GM21737 (cell line): ENCODE measurements around the gene FRAS1.
"Not testable (repeated sequence)": the region's sequence is repeated elsewhere in the genome, so short reads cannot be mapped to it uniquely, and the experiment has no call there.

Source experiments
- ATAC-seq: cut with Tn5 transposase; IDR thresholded peaks from one replicate; pipeline ENCODE4 v1.9.1; 2021; ENCODE audit warnings: mild to moderate bottlenecking, moderate library complexity; ENCODE audit not compliant: unreplicated experiment

FRAS1 gene

GRCh38 chr4:78099058-78099457, 41.9 kb downstream of the FRAS1 start:
- no peak for ATAC-seq

- ATAC-seq = no peak
Measured at GRCh38 chr4:78100060-78100459, 42.9 kb downstream of the FRAS1 start.

- no peak for ATAC-seq
Measured at GRCh38 chr4:78119698-78120097, 62.6 kb downstream of the FRAS1 start.

DNA sequence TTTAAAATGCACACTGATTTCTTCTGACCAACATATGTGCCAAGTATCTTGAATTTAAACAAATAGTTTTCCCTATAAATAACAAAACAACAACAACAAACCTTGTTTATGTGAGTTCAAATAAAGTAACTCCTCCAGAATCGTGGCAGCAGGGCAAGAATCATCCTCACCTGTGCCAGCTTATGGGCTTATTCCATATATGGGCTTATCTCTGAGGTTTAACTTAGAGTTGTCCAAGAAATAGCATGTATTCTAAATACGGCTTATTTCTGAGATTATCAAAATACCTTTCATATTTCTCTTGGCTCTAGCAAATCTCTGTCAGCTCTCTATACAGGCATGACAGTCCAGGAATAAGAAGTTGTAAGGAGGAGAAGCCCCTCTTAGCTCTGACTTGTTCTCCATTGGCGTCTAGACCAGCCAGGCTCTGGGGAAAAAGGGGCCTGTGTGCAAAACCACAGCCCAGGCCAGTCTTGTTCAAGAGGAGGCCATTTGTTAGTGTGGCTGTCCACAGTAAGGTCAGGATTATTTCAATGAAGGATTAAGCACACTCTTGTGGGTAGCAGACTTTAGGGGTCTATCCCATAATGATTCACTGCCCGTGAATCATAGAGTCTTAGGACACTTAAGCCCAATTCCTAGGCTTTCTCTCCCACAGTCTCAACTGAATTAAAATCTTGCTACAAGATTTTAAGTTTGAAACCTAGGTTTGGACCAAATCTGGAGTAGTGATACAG, 63.2 kb downstream of the FRAS1 start:
- ATAC-seq = no peak

DNA sequence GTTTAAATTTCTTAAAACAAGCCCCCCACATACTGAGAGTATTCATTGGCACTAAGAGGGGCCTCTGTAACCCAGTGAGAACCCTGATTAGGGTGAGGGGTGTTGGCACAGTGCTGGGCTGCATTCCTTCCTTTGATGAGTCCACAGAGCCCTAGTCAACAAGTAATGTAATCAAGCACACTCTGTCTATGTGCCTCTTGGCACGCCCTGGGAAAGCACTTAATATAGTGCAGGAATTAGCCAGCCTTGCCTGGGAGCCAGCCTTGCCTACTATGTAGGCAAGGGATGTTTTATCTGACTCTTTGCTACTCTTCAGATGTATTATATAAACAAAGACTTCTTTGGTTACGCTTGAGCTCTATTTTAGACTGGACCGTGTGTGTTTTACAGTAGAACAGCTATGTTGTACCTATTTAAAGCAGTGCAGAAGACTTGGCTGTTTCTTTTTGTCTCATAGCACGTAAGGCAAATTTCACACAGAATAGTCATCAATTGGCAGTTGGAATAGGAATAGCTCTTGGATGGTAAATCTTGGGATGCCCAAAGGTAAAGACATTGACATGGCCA, 64.3 kb downstream of the FRAS1 start:
- ATAC-seq = no peak

- ATAC-seq = not testable (repeated sequence)
Measured at GRCh38 chr4:78125834-78126331, 68.8 kb downstream of the FRAS1 start.

DNA sequence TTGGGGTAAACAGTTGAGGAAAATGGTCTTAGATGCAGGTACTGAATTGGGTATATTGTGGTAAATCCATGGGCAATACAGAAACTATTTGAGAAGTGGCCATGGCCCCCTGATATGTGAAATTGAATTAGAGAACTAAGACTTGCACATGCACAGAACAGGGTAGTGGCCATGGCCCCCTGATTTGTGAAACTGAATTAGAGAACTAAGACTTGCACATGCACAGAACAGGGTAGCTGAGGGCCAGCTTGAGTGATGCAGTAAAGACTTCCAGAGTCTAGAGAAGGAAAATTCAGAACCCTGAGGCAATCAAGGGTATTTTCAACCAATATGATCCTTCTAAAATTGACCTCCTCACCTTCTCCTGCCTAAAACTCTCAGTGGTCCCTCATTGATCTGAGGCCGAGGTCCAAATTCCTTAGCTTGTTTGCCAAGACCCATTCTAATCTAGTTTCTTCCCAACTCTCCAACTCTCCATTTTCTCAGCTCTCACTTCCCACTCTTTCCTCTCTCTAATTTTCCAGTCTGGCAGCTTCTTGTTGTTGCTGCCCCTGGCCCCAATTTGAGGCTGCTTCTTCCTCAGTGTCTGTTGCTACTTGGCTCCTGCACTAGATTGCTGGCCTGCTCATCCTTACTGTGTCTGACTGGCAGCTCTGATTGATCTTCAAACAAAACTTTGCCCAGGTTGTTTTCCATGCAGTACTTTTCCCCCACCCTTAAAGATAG, 72.4 kb downstream of the FRAS1 start:
- no peak for ATAC-seq

DNA sequence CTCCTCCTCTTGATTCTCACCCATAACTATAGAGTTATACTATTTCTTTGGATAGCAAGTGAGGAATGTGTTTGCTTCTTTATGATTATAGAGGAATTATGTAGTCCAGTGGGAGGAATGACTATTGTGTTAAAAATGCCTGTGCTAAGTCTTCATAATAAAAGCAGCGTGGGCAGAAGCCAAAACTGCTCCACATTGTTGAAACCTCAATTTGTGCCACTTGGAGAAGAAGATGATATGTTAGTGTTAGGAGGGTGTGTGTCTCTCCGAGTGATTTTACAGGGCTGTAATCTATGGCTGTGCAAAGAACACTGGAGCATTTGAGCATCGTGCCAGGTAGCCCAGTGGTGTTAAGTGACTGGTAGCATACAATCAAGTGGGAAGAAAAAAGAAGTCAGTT, 74.3 kb downstream of the FRAS1 start:
- no peak for ATAC-seq

DNA sequence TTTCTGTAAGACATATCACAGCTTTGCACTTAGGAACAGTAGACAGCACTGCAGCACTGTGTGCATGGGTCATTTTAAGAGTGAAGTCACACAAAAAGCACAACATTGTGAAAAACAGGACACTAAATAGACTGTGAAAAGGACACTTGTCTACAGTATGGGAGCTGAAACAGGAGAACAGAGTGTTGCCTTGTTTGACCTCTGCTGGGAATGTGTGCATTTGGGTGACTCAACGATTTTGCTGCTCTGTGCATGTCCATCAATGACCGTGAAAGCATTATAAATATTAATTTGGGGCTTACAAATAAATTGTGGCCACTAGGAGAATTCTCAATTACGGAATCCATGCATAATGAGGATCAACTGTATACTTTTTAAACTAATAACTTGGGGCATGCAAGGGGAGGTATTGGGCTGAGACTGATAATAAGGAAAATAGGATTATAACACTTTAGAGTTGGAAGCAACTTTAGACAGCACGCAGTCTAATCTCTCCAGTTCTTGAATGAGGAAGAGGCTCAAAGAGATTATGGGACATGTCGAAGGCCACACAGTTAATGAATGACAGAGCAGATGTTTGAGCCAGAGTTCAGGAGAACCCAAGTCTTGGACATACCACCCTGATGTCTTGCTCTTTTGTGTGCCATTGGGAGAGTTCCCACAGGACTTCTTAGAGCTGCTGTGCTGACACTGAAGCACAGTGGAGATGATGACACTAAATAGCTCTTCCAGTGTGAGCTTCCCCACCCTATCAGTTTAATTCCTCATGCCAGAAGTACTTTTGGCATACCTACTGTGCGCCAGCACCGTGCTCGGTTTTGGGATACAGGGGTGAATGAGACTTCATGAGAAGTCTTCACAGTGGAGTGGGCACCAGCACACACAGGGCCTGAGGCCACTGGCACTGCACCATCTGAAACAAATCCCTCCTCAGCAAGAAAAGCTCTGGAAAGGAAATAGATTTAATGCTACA, 79.3 kb downstream of the FRAS1 start:
- no peak for ATAC-seq

- no peak for ATAC-seq
Measured at GRCh38 chr4:78137532-78137931, 80.4 kb downstream of the FRAS1 start.

- no peak for ATAC-seq
Measured at GRCh38 chr4:78138252-78138651, 81.1 kb downstream of the FRAS1 start.

DNA sequence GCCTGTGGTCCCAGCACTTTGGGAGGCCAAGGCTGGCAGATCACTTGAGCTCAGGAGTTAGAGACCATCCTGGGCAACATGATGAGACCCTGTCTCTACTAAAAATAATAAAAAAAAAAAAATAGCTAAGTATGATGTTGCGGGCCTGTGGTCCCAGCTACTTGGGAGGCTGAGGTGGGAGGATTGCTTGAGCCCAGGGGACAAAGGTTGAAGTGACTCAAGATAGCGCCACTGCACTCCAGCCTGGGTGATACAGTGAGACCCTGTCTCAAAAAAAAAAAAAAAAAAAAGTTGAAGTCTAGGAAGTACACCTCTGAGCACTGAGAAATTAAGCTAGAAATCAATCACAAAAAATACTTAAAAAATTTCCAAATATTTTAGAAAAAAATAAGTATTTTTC, 86.5 kb downstream of the FRAS1 start:
- no peak for ATAC-seq

GRCh38 chr4:78145008-78145407, 87.9 kb downstream of the FRAS1 start:
- no peak for ATAC-seq

DNA sequence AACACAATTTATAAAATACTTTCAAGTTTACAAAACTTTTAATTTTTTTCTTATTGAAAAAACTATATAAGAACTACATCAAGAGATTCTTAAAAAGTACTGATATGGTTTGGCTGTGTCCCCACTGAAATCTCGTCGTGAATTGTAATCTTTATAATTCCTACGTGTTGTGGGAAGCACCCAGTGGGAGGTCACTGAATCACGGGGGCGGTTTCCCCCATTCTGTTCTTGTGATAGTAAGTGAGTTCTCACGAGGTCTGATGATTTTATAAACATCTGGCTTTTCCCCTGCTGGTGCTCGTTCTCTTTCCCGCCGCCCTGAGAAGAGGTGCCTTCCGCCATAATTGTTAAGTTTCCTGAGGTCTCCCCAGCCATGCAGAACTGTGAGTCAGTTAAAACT, 88.5 kb downstream of the FRAS1 start:
- no peak for ATAC-seq

- no peak for ATAC-seq
Measured at GRCh38 chr4:78149751-78150542, 92.8 kb downstream of the FRAS1 start.

DNA sequence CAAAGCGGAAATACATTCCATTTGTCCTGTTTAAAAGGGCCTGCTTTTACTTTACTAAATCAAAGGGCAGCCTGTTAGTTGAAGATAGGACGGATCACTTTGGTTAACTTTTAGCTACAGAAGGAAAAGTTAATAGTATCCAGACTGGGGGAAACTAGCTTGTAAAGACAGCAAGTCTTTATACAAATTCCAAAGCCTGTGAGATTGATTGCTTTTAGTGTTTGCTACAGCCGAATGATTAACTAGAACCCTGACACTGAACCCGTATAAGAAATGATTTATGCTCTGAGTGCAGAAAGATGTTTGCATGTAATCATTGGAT, 93.4 kb downstream of the FRAS1 start:
- ATAC-seq = no peak

GRCh38 chr4:78152795-78153194, 95.7 kb downstream of the FRAS1 start:
- ATAC-seq = no peak

GRCh38 chr4:78154972-78155590, 98.0 kb downstream of the FRAS1 start:
- ATAC-seq = no peak

GRCh38 chr4:78155616-78156105, 98.5 kb downstream of the FRAS1 start:
- ATAC-seq = no peak

GRCh38 chr4:78156520-78156919, 99.4 kb downstream of the FRAS1 start:
- no peak for ATAC-seq
